Measurements from ENCODE around the gene TMEM97.

TMEM97 gene

DNA sequence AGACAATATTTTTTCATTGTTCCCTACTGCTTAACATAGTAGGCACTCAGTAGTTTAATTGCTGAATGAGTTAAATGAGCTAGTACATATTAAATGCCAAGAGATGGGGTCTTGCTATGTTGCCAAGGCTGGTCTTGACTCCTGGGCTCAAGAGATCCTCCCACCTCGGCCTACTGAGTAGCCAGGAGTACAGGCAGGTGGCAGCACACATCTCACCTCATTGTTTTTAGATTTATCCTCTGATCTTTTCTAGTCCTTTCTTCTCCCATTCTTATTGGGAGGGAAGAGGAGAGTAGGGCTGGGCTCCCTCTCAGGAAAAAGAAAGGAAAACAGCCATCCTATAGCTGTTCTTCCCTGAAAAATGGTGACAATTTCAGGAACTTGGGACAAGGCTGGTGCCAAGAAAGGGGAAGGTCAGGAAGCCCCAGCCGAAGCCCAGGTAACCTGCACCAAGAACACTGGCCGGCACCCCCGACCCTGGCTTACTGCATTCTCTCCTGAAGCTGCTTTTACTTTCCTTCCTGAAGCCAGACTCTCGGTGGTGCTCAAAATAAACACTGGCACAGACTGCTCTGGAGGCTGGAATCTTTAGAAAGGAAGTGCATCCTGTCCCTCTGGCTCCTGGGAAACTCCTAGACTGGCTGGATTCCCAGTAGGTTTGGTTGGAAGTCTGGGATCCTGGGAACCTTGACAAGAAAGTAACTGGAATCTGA is 19.2 kb downstream of the TMEM97 start:
- peak in 1 of 51 donors; percentile 7 for DNase-seq

- DNase-seq = peak in 1 of 51 donors; percentile 31
Measured at GRCh38 chr17:28338769-28339212, 19.8 kb downstream of the TMEM97 start.

GRCh38 chr17:28339431-28339830 is 20.4 kb downstream of the TMEM97 start:
- DNase-seq = no peak

DNA sequence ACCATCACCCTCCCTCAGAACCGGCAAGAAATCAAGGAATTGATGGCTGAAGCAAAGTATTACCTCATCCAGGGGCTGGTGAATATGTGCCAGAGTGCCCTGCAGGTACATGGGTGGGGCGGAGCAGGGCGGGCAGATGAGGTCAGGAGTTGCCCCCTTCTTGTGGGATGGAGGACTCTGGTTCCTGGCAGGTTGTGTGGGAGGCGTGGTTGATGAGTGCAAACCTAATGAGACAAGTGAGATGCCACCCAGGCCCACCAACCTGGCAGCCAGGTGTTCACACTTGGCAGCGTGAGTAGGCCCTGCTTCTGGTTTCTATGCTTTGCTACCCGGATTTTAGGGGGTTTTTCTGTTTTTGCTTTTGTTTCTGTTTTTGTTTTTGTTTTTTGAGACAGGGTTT is 21.4 kb downstream of the TMEM97 start:
- DNase-seq = no peak

DNA sequence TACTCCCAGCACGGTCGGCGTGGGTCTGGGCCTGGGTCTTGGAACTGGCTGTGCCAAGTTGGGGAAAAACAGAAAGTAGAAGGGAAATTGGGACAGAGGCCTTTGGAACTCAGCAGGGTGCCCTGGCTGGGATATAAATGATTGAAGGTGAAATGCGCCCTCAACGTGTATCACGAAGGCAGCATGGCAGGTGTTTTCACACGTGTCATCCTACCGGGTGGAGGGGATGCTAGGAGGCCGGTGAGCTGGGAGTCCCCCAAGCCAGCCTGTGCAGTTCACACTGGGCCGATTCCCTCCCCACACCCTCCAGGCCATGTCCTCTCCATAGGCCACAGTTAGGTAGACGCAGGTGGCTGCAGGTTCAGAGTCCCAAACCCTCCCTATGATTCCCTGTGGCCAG is 22.5 kb downstream of the TMEM97 start:
- no peak for DNase-seq

DNA sequence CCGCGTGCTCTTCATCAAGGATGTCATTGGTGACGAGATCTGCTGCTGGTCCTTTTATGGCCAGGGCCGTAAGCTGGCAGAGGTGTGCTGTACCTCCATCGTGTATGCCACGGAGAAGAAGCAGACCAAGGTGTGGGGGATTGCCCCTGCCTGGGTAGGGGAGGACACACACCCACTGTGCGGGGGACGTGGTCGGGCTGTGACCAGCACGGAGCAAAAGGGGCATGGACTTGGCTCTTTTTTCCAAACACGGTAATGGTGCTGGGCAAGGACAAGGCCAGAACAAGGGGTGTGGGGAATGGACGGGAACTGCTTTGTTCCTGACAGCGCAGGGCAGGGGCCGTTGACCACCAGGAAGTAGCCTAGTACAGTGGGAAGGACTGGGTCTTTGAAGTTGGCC is 23.3 kb downstream of the TMEM97 start:
- DNase-seq = no peak

DNA sequence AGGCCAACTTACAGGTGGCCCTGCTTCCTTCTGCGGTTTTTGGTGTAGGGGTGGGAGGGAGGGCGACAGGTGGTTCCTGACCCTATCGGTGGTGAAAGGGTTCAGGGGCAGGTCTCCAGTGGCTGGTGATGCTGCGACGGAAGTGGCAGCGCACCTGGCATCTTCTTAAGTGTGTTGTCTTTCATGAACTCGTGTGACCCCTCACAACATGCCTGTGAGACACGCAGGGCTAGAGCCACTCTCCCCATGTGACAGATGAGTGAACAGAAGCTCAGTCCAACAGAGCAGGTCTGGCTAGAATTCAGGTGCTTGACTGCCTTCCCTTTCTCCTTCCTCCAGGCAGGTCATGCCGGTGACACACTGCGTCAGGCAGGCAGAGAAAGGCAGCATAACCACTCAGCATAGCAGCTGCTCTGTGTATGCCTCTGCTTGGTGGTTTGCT is 24.5 kb downstream of the TMEM97 start:
- no peak for DNase-seq

DNA sequence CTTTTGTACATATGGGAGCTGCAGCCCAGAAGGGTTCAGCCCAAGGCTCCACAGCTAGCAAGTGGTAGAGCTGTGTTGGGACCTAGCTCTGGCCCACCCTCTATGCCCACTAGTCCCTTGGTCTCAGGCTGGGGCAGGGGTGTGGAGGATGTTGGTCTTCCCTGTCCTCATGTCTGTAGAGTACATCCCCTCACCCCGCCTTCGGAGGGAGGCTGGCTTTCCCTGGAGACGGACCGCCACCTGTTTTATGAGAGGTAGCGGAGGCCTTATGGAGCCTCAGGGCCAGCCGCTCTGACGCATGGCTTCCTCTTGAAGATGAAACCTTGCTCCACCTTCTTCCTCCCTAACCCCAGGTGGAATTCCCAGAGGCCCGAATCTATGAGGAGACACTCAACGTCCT is 25.0 kb downstream of the TMEM97 start:
- DNase-seq = no peak

DNA sequence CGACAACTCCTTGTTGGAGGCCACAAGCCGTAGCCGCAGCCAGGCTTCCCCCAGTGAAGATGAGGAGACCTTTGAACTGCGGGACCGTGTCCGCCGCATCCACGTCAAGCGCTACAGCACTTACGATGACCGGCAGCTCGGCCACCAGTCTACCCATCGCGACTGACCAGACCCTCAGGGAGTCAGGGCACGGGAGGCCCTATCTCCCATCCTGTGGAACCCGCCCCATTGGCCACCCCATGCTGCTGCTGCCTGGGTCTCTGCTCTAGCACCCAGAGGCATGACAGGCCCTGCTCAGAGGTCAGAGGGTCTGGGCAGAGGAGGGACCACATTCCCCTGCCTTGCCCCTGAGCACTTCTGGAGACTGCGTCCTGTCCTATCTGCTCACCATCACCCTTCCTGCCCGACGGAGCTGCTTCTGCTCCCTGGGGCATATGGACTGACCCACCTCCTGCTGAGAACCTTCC is 25.5 kb downstream of the TMEM97 start:
- no peak for DNase-seq

DNA sequence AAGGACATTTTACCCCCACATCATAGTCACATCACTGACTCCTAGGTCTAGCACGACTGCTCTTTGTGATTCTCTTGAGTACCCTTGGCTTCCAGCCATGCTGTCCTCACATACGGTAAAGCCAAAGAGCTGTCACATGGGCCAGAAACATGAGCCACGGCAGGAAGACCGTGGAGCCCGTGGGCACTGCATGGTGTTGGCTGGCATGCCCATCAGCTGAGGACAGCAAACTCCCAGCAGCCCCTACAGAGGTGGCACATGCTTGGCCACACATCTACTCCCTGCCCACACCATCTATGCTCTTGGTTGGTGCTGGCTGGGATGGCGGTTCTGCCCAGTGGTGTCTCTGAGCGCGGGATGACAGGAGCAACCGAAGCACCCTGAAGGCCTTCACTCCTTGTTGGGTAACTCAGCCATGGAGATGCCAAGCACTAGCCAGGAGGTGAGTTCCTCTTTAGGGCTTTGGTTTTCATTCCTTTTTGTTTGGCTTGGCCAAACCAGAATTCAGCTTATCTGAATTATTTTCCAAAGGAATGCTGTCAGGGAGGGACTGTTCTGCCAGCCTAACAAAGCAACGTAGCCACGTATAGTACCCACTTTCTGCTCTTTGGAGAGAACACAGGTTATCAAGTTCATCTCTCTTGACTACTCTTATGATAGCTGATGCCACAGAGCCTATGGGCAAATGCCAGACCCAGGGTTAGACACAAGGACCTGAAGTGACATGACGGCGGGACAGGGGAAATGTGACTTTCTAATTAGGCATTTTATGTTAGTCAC is 26.6 kb downstream of the TMEM97 start:
- DNase-seq = peak in 1 of 51 donors; percentile 15

- DNase-seq = no peak
Measured at GRCh38 chr17:28346199-28346580, 27.2 kb downstream of the TMEM97 start.

DNA sequence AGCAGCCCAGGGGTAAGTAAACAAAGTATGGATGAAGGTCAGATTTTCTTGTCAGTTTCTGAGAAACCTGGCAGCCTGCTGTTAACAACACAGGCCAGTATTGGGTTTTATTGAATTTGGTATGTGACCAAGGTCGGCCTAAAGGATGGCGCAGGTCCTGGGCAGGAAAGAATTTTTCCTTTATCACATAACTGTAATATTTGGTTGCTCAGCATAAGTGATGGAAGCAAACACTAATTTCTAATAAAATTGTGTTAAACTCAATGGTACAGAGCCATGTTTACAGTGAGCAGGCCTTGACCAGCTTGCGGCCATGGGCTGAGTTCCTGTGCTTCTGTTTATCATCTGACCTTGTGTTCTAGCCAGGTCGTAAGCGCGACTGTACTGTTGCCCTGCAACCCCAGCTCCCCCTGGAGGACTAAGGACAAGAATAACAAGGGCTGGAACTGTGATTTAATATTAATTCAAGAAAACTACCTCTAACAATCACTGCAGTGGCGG is 27.8 kb downstream of the TMEM97 start:
- DNase-seq = no peak

- no peak for DNase-seq
Measured at GRCh38 chr17:28347261-28347891, 28.4 kb downstream of the TMEM97 start.

DNA sequence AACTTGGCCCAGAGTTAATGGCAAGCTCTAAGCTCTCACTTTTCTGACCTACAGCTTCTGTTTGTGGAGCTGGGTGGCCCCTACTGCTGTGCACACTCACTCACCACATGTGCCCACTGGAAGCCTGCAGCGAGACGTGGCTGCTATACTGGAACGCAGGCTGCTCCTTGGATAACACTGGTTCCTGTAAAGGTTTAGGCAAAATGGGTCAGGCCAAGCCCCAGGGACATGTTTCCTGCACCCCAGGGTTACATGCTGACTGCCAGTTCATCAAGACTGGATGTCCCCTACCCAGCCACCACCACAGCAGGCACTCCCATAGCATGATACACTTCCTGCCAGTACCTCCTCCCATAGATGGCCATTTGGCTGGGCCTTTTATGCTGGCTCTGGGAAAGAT is 30.0 kb downstream of the TMEM97 start:
- no peak for DNase-seq

GRCh38 chr17:28350271-28350670 is 31.3 kb downstream of the TMEM97 start:
- no peak for DNase-seq

GRCh38 chr17:28357061-28357900 is 38.3 kb downstream of the TMEM97 start, which contains the start of gene POLDIP2:
TSS of gene POLDIP2 (minus strand) at chr17:28357527. CDS start at chr17:28357448, 79 bp downstream.
- DNase-seq = peak; percentile 68 to 98 (median 93)

DNA sequence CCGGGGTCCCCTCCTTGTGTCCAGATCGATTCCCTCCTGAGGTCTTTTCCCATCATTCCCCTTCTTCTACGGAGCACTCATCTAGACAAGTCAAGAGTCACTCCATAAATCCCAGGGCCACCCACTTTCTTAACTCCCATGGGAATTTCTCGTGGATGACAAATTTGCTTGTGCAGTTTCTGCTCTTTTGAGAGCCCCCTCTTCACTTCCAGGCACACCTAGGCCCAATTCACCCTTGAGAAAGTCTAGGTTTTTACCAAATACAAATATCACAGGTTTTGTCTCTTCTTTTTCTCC is 38.8 kb downstream of the TMEM97 start:
- DNase-seq = no peak

GRCh38 chr17:28363186-28363585 is 44.2 kb downstream of the TMEM97 start:
- DNase-seq = no peak

DNA sequence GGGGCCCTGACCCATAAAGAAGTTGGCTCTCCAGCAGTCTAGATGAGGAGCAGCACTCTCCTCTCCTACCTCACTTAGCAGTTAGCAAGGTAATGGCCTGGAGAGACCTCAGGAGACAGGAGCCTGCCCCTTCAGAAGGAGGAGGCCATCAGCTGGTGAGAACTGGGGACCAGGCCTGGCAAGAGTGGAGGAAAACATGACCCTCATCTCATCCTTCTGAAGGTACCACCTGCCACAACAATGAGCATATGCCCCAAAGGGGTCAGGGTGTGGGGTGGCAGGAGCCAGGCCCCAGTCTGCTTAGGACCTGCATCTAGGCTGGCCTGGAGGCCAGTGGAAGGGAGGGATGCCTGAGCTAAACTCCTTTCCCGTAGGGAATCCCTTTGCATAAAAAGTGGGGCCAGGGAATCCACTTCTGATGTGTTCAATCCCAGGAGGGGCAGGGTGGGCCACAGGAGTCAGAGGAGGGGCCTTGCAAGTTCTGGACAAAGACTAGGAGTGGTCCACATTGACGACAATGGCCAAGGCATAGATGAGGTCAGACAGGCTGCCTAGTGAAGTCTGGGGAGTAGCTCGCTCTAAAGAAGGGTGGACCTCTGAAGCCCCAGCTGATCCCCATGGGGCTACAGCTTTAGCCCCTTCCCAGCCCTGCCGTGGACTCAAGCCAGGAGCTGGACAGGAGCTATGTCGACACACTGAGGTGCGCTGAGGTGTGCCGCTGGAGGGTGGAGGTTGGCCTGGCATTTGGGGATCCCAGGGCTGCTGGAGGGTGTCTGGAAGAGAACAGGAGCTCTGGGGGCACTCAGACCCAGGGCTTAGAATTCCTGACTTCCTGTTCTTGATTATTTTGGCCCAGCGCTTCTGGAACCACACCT is 45.0 kb downstream of the TMEM97 start:
- no peak for DNase-seq

- DNase-seq = no peak
Measured at GRCh38 chr17:28364665-28365363, 45.8 kb downstream of the TMEM97 start, which contains the start of gene SEBOX. TSS of gene SEBOX (minus strand) at chr17:28365199. CDS start at chr17:28365151, 48 bp downstream.

Measured in hypothalamus (tissue), 51 donors.